Neutrophil (primary cell): ENCODE measurements around the gene DNAI4.

ENCODE experiments used
- H3K27ac ChIP-seq: fragments of 200-600 bp; sonication (generic); 2 replicates; pipeline ENCODE4 v1.5.1; 2016; ENCODE audit warnings: mild to moderate bottlenecking, moderate library complexity
- H3K27me3 ChIP-seq: fragments of 200-600 bp; sonication (generic); 2 replicates; pipeline ENCODE4 v1.6.0; 2016; ENCODE audit warnings: mild to moderate bottlenecking
- H3K36me3 ChIP-seq: fragments of 200-600 bp; sonication (generic); 2 replicates; pipeline ENCODE4 v1.5.1; 2017
- H3K4me1 ChIP-seq, 2 experiments: fragments of 200-600 bp in 1 of 2; sonication (generic) in 1 of 2; 1 replicate in 1 of 2; 2 replicates in 1 of 2; pipeline versions ENCODE4 v1.5.1 to v1.6.1; 2013 to 2016; ENCODE audit warnings: low read depth in 1 of 2, low read length in 1 of 2, mild to moderate bottlenecking in 1 of 2, moderate library complexity in 1 of 2; ENCODE audit not compliant: control insufficient read depth in 1 of 2, insufficient read depth in 1 of 2
- H3K4me3 ChIP-seq, 2 experiments: fragments of 200-600 bp in 1 of 2; sonication (generic) in 1 of 2; 1 replicate in 1 of 2; 2 replicates in 1 of 2; pipeline ENCODE4 v1.5.1; 2013 to 2016; ENCODE audit warnings: low read depth in 1 of 2, low read length in 1 of 2, mild to moderate bottlenecking in 1 of 2, moderate library complexity in 1 of 2
- H3K9me3 ChIP-seq: fragments of 200-600 bp; sonication (generic); 2 replicates; pipeline ENCODE4 v1.5.1; 2016
- TF ChIP-seq, protein P1 (sequence below): fragments of 200-600 bp; sonication (generic); IDR thresholded peaks from 2 replicates; pipeline ENCODE4 v1.5.1; 2016; ENCODE audit warnings: antibody characterized with exemption

Gene DNAI4

DNA sequence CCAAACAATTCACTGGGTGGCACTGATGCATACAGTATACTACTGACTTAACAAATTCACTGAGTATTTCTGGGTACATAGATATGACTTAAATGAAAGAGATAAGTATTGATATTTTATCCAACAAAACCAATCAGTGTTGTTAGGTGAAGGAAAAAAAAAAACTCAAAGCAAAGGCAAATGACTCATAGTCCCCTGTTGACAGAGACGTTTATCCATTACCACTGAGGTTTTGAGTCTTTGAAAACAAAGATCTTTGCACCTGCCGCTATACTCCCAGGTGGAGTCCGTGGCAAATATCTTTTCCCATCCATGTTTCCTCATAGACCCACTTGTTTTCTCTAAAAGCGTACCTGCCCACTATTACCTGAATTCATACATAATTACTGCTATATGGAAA, 154.0 kb downstream of the DNAI4 start:
- TF ChIP-seq, protein P1, sequence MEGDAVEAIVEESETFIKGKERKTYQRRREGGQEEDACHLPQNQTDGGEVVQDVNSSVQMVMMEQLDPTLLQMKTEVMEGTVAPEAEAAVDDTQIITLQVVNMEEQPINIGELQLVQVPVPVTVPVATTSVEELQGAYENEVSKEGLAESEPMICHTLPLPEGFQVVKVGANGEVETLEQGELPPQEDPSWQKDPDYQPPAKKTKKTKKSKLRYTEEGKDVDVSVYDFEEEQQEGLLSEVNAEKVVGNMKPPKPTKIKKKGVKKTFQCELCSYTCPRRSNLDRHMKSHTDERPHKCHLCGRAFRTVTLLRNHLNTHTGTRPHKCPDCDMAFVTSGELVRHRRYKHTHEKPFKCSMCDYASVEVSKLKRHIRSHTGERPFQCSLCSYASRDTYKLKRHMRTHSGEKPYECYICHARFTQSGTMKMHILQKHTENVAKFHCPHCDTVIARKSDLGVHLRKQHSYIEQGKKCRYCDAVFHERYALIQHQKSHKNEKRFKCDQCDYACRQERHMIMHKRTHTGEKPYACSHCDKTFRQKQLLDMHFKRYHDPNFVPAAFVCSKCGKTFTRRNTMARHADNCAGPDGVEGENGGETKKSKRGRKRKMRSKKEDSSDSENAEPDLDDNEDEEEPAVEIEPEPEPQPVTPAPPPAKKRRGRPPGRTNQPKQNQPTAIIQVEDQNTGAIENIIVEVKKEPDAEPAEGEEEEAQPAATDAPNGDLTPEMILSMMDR: no peak
- H3K4me1 ChIP-seq: peaks cover 0 to 3% of the 10 kb centered on the region in 2 experiments
- H3K27ac ChIP-seq: no peak overlapping the region

DNA sequence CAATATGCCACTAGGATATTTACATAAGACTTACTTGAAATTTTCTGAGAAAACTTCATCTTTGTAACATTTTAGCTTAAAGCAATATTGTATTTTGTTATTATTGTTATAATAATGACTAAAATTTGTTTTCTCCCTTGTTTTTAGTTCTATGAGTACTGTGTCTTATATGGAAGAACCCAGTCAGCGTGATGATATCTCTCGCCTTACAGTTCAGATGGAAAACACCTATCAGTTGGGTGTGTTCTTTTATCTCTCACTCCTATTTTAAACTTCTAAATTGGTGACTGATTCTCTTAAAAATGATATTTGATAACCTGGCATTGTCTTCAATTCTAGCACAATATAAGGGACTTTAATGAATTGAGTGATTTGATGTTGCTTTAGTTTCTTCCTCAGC, 154.4 kb downstream of the DNAI4 start:
- H3K4me1 ChIP-seq: peaks cover 0 to 3% of the 10 kb centered on the region in 2 experiments
- no peaks in the 10 kb centered on the region for H3K27me3 ChIP-seq
- H3K4me3 ChIP-seq: no peak overlapping the region
- no peak overlapping the region for H3K27ac ChIP-seq
- peaks cover 49% of the 10 kb centered on the region for H3K36me3 ChIP-seq
- no peaks in the 10 kb centered on the region for H3K9me3 ChIP-seq
- TF ChIP-seq, protein P1: no peak

More for the DNA sequence above, 154.0 kb downstream of the DNAI4 start:
- no peaks in the 10 kb centered on the region for H3K27me3 ChIP-seq
- peaks cover 53% of the 10 kb centered on the region for H3K36me3 ChIP-seq
- H3K9me3 ChIP-seq: no peaks in the 10 kb centered on the region
- H3K4me3 ChIP-seq: no peak overlapping the region

DNA sequence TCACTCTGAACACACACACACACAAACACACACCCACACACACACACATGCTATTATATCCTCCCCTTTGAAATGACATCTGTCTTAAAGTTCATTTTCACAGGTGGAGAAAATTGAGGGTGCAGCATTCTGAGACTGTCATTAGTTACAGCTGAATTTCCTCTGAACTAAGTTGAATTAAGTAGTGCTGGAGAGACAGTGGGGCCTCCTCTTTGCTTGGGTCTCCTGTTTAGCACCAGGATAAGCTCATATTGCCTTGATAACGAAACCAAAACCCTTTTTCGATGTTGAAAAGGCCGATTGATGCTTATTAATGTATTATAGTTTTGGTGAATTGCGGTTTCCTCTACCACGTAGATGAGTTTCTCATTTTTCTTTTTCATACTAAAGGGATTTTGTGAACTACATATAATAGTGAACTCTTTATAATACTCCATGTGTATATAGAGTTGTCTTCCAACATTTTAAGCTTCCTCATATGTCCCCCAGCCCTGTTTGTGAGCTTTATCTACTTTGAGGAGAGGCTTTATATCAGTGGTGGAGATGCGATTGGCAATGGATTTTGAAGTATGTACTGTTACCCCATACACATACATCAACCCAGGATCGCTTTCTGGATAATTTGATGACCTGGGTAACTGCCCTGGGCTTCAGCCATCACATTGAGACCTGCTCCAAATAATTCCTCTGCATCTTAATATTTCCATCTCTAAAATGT, 155.0 kb downstream of the DNAI4 start:
- Histone ChIP-seq H3K4me3 (no peak overlapping the region), H3K27ac (no peak overlapping the region), H3K4me1 (peaks cover 0 to 3% of the 10 kb centered on the region in 2 experiments), H3K27me3 (no peaks in the 10 kb centered on the region), H3K36me3 (peaks cover 44% of the 10 kb centered on the region), H3K9me3 (no peaks in the 10 kb centered on the region)
- TF ChIP-seq, protein P1: no peak

DNA sequence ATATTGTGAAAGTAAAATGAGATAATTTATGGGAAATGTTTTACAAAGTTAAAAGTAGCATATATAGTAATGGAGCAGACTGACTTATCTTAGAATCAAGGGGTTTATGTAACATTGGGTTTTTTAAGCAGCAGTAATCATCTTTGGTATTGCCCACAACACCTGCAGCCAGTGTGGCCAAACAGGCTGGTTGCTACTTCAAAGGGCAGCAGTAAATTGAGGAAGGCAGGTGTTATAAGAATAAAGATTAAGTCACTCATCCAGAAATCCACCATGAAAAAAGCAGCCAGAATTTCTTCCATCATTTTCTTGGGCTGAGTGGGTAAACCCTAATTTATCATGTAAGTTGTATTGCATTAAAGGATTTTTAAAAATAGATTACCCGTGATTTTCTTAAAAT, 155.7 kb downstream of the DNAI4 start:
- Histone ChIP-seq H3K27me3 (no peaks in the 10 kb centered on the region), H3K4me1 (peaks cover 0 to 3% of the 10 kb centered on the region in 2 experiments), H3K36me3 (peaks cover 37% of the 10 kb centered on the region), H3K27ac (no peak overlapping the region), H3K4me3 (no peak overlapping the region), H3K9me3 (no peaks in the 10 kb centered on the region)
- TF ChIP-seq, protein P1: no peak

DNA sequence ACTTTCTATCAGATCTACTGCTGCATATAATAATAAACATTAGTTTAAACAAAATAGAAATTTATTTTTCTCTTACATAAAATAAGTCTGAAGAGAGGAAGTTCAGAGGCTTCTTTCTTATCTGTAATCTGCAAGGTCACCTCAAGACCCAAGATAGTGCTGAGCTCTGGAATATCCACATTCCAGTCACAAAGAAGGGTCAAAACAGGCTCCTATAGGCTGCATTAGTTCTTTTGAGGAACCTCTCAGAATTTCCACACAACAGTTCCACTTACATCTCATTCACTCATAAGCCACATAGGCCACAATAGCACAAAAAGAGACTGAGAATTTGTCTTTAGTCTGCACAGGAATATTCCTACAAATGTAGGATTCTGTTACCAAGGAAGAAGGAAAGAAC, 157.0 kb downstream of the DNAI4 start:
- H3K27me3 ChIP-seq: no peaks in the 10 kb centered on the region
- no peaks in the 10 kb centered on the region for H3K9me3 ChIP-seq
- no peak overlapping the region for H3K27ac ChIP-seq
- peaks cover 26% of the 10 kb centered on the region for H3K36me3 ChIP-seq
- TF ChIP-seq, protein P1: no peak
- H3K4me1 ChIP-seq: peaks cover 0 to 3% of the 10 kb centered on the region in 2 experiments
- H3K4me3 ChIP-seq: no peak overlapping the region
